GM04503 (cell line): ENCODE measurements around the gene EIF4G2.

Source experiments
- DNase-seq: peaks from one replicate; pipeline ENCODE4 v3.0.0-alpha.2; 2012; ENCODE audit warnings: low read depth

EIF4G2 gene

DNA sequence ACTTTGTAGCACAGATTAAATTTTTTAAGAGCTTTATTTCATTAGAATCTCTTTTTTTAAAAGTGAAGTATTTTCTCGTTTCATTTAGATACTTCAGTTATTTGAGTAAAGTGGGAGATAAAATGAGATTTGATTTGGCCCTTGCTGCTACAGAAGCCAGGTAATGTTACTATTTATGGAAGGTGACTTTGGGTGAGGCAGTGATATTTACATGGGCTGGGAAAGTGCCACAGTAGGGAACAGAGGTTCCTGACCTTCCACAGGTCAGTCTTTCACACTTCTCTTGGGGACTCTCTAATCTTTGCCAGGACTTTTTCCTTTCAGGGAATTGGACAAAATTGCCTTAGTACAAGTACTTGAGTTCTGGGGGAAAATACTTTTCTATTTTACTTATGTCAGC is 37.3 kb downstream of the EIF4G2 start:
- no peak for DNase-seq

DNA sequence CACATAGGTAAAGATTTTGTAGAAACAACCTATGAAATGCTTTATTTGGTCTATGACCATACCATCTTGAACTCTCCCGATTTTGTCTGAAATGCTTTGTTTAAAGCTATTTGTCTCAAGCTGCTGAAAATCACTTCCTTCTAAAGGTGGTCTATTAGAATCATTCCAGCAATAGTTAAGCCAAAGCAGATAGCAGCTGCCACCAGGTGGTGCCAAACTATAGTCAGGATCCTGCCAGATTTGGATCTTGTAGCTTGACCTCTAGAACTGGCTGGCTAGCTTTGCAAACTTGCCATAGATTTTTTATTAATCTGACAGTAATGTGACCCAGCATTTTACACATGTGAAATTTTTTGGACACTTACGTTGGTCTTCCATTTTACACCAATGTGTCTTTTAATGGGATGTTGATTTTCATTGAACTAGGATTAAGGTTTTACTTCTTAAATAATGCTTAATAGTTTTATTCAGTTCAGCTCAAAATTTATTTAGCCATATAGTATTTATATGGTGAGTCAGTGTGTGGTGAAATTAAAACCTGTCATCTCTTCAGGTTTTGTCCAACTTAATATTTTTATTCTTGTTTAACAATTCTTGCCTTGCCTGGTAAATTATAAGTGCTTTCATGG is 38.0 kb downstream of the EIF4G2 start:
- DNase-seq: no peak

DNA sequence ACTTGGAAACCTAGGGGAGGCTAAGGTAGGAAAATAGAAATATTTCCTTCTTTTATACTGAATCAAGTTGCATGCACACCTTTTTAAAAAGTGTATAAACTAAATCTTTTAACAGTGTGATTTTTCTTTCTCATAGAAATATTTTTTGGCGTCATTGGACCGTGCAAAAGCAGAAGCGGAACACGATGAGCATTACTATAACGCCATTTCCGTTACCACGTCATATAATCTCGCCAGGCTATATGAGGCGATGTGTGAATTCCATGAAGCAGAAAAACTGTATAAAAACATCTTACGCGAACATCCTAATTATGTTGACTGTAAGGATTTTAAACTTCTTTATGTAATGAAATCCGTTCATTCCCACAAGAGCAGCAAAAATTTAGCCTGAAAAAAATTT is 44.3 kb downstream of the EIF4G2 start:
- no peak for DNase-seq

DNA sequence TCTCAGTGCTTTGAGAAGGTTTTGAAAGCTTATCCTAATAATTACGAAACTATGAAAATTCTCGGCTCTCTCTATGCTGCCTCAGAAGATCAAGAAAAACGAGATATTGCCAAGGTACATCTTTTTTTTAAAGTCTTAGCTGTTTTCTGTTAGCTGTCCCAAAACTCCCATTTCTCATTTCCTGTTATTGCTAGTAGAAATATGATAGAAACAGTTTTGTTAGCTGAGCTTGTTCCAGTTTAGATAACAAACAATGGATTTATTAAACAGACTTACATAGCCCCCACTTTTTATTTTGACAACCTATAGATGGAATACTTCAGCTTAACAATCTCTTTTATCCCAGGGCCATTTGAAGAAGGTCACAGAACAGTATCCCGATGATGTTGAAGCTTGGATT is 45.0 kb downstream of the EIF4G2 start:
- no peak for DNase-seq

DNA sequence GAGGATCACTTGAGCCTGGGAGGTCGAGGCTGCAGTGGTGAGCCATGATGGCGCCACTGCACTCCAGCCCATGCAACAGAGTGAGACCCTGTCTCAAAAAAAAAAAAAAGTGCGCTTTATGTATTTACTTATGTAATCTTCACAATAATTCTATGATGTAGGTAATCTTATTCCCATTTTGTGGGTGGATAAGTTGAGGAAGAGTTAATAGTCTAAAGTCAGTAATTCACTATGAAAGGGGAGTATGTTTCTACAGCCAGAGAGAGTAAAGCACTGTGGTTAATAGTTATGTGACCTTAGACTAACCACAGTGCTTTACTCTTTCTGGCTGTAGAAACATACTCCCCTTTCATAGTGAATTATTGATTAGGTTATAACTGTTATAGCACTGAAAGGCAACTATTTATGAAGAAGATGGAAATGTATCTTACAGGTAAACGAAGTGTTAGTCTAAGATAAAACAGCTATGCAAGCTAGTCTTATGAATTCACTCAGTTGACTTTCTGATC is 45.8 kb downstream of the EIF4G2 start:
- DNase-seq: no peak

DNA sequence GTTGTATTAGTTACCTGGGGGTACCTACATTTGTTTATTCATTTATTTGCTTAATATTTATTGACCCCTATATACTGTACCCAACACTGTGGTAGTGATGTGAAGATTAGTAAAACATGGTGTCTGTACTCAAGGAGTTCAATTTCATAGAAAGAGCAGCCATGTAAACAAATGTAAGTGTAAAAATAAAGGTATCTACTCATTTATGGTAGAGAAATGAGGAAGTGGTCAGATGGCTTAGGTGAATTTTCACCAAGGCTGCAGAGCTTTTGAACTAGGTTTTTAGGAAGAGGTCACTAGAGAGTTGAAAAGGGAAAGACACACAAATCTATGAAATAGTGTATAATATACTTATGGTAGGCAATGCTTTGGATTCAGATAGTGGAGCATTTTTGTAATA is 46.5 kb downstream of the EIF4G2 start:
- no peak for DNase-seq

DNA sequence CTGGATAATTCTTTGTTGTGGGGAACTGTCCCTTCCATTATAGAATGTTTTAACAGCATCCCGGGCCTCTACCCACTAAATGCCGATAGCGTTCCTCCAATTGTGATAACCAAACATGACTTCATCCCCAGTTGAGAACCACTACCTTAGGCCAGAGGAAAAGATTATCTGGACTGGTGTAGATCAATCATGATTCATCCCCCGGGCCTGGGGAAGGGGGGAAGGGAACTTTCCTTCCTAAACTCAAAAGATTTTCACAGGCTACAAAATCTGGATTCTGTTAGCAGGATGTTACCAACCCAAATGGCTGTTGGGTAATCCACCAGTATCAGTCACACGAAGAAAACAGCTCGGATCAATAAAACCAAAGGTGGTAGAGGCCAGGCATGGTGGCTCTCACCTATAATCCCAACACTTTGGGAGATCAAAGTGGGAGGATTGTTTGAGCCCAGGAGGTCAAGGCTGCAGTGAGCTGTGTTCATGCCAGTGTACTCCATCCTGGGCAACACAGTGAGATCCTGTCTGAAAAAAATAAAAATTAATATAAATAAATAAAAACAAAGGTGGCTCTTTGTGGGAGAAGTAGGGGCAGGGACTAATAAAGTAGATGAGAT is 47.5 kb downstream of the EIF4G2 start:
- DNase-seq: no peak

DNA sequence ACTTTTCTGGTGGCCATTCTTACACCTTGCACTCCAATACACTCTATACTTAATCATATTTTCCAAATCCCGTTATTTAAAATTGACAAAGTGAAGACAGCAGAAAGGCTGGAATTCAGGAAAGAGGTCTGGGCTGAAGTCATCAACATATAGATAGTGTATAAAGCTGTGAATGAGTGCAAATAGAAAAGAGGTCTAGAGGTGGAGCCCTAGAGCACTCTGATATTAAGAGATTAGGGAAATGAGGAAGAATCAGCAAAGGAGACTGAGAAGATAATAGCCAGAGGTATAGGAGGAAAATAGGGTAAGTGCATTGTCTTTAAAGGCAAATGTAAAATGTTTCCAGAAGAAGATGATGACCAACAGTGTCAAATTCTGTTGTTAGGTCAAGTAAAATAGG is 49.8 kb downstream of the EIF4G2 start:
- no peak for DNase-seq

DNA sequence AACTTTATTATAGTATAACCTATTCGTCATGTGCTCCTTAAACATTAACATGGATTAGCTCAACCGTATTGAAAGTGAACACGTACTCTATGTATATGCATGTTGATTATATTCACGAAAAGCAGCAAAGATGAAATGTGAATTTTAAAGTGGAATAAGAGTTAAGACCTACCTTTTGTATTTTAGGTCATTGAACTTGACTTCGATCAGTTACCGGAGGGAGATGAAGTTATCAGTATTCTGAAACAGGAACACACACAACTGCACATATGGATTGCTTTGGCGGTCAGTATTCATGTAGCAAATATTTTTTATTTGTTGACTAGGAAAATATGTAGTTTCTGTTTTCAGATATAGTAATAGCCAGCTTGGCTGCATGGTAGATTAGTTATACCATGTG is 56.2 kb downstream of the EIF4G2 start:
- DNase-seq: no peak

DNA sequence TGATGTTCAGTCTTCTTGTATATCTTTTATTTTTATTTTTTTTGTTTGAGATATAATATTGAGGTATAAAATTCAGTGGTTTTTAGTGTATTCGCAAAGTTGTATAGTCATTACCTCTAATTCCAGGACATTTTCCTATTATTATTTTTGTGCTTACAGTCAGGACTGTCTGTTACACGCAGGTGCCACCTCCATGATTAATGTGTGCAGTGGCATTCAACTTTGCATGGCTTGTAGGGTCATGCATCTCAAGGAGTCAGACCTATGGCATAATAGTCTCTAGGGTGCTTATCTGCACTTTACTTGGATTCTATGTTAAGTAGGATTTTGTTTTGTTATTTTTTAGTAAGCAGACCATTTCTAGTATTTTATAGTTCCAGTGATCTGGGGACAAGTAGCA is 56.7 kb downstream of the EIF4G2 start:
- no peak for DNase-seq

DNA sequence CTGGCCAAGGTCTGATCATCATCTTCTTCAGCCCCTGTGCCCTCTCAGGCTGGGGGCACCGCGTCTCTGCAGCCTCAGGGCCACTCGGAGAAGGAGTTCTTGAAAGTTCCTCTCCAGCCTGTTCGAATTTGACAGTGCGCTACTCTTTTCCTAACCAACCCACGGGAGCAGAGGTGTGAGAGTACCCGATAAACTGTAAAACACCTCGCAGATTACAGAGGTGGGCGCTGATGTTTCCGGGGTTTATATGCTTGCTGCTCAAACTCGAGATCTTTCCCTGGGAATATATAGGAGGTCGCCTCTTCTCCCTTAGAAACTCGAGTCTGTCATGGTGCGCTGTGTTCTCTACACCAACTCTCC is 57.2 kb downstream of the EIF4G2 start:
- DNase-seq: no peak

DNA sequence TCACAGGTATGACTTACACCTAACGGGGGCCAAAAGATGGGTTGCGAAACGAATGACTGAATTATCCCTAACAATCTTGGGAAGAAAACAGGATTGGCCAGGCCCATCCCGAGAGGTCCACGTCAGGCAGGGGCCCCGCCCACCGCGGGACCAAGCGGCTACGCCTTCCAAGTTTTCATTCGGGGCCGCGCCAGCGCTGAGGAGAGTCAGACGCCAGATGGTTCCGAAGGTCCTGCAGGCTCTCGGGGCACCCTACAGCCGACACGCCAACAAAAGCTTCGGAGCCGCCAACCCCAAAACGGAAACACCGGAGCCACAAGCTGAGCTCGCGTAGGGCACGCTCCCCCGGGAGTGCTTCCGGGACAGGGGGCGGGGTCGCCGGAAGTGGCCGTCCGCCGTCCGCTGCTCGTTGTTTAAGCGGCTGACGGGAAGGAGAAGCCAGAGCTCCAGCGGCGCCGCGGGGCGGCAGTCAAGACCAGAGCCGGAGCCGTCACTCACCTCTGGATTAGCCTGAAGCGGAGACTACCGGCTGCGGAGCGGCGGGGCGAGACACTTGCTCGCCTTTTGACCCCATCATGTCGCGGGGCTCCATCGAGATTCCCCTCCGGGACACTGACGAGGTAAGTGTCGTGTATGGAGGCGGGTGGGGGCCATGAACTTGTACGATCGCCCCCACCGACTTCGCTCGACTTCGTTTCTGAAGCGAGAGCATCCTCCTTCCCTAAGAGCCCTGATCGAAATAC is 57.7 kb downstream of the EIF4G2 start, which contains the start of gene CTR9:
Gene CTR9, plus strand, starts transcription at position 409 of the 743 bp plus-strand sequence. Its CDS starts 167 bp downstream, at position 576.
- DNase-seq: peak; percentile 57

DNA sequence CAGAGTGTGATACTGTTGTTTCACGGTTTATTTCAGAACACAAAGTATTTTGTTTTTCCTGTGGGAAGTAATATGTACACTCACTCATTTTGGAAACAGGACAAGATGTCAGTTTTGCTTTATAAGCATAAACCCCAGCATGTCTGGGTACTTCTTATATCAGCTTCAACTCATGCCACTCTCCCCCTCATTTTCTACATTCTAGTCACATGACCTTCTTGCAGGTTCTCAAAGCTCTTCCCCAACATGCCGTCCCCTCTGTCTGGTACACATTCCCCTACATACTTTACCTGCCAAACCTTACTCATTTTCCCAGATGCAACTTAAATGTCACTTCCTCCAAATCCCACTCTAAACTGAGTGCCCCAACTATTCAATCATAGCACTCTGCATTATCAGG is 59.2 kb downstream of the EIF4G2 start:
- DNase-seq: no peak

DNA sequence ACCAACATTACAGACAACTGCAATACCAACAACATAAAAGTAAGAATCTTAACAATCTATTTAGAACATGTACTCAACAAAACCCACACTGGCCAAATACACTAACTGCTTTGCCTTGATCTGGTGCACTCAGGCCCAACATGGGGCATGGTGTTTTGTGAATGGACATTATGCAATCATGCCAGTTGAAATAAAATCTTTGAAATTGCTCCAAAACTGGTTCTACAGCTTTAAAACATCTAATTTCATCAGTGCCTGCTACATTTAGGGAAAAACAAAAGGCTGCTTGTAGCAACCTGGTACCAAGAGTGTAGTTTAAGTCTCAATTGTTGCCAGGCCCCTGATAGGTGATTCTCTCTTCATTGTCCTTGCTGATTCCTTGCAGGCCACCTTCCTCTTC is 61.0 kb downstream of the EIF4G2 start:
- DNase-seq: no peak
